ENCODE results near the gene MT1M. TPM values are rescaled to one million over a fixed set of nuclear protein-coding genes. Genes with fewer than 3 reads are reported as not detected.

The MT1M gene
- total and polyA plus RNA-seq, 2 of the 8 experiments (the other 6 are each of a cell fraction or from before 2014, with no cell fraction given) = 2.1 TPM; not detected in 1

DNA sequence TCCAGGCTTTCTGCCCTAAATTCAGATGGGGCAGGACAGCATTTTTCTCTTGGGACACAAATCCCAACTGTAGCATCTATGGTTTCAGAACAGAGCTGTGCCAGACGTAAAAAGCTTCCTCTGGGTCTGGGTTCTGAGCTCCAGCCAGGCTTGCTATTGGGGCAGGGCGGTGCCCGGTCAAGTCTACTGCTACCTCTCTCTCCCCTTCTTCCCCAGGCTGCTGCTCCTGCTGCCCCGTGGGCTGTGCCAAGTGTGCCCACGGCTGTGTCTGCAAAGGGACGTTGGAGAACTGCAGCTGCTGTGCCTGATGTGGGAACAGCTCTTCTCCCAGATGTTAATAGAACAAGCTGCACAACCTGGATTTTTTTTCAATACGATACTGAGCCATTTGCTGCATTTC lies 1.1 kb downstream of the MT1M start (continued):
- TF ChIP-seq, protein P1, sequence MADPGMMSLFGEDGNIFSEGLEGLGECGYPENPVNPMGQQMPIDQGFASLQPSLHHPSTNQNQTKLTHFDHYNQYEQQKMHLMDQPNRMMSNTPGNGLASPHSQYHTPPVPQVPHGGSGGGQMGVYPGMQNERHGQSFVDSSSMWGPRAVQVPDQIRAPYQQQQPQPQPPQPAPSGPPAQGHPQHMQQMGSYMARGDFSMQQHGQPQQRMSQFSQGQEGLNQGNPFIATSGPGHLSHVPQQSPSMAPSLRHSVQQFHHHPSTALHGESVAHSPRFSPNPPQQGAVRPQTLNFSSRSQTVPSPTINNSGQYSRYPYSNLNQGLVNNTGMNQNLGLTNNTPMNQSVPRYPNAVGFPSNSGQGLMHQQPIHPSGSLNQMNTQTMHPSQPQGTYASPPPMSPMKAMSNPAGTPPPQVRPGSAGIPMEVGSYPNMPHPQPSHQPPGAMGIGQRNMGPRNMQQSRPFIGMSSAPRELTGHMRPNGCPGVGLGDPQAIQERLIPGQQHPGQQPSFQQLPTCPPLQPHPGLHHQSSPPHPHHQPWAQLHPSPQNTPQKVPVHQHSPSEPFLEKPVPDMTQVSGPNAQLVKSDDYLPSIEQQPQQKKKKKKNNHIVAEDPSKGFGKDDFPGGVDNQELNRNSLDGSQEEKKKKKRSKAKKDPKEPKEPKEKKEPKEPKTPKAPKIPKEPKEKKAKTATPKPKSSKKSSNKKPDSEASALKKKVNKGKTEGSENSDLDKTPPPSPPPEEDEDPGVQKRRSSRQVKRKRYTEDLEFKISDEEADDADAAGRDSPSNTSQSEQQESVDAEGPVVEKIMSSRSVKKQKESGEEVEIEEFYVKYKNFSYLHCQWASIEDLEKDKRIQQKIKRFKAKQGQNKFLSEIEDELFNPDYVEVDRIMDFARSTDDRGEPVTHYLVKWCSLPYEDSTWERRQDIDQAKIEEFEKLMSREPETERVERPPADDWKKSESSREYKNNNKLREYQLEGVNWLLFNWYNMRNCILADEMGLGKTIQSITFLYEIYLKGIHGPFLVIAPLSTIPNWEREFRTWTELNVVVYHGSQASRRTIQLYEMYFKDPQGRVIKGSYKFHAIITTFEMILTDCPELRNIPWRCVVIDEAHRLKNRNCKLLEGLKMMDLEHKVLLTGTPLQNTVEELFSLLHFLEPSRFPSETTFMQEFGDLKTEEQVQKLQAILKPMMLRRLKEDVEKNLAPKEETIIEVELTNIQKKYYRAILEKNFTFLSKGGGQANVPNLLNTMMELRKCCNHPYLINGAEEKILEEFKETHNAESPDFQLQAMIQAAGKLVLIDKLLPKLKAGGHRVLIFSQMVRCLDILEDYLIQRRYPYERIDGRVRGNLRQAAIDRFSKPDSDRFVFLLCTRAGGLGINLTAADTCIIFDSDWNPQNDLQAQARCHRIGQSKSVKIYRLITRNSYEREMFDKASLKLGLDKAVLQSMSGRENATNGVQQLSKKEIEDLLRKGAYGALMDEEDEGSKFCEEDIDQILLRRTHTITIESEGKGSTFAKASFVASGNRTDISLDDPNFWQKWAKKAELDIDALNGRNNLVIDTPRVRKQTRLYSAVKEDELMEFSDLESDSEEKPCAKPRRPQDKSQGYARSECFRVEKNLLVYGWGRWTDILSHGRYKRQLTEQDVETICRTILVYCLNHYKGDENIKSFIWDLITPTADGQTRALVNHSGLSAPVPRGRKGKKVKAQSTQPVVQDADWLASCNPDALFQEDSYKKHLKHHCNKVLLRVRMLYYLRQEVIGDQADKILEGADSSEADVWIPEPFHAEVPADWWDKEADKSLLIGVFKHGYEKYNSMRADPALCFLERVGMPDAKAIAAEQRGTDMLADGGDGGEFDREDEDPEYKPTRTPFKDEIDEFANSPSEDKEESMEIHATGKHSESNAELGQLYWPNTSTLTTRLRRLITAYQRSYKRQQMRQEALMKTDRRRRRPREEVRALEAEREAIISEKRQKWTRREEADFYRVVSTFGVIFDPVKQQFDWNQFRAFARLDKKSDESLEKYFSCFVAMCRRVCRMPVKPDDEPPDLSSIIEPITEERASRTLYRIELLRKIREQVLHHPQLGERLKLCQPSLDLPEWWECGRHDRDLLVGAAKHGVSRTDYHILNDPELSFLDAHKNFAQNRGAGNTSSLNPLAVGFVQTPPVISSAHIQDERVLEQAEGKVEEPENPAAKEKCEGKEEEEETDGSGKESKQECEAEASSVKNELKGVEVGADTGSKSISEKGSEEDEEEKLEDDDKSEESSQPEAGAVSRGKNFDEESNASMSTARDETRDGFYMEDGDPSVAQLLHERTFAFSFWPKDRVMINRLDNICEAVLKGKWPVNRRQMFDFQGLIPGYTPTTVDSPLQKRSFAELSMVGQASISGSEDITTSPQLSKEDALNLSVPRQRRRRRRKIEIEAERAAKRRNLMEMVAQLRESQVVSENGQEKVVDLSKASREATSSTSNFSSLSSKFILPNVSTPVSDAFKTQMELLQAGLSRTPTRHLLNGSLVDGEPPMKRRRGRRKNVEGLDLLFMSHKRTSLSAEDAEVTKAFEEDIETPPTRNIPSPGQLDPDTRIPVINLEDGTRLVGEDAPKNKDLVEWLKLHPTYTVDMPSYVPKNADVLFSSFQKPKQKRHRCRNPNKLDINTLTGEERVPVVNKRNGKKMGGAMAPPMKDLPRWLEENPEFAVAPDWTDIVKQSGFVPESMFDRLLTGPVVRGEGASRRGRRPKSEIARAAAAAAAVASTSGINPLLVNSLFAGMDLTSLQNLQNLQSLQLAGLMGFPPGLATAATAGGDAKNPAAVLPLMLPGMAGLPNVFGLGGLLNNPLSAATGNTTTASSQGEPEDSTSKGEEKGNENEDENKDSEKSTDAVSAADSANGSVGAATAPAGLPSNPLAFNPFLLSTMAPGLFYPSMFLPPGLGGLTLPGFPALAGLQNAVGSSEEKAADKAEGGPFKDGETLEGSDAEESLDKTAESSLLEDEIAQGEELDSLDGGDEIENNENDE (IDR thresholded peaks at IDR 0.05; ENCODE audit: insufficient replicate concordance, low read length) = no peak
- TF ChIP-seq, protein P2, sequence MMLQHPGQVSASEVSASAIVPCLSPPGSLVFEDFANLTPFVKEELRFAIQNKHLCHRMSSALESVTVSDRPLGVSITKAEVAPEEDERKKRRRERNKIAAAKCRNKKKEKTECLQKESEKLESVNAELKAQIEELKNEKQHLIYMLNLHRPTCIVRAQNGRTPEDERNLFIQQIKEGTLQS (IDR thresholded peaks at IDR 0.05; ENCODE audit: insufficient read depth, low read depth, low read length) = no peak
- no peak for TF ChIP-seq BRCA1 (IDR thresholded peaks at IDR 0.05; ENCODE audit: low read depth, low read length)
- no peak for TF ChIP-seq SIRT6 (IDR thresholded peaks at IDR 0.05; ENCODE audit: low read length)

Data from H1 (cell line).